OCI-LY3 (cell line): ENCODE results near the gene HSPA9.

Source experiments
- H2AFZ ChIP-seq: fragments of 200-600, 300-600 bp; shearing (Covaris generic); 2 replicates; pipeline ENCODE4 v1.6.0; 2014; ENCODE audit warnings: antibody characterized with exemption, low read depth, low read length
- H3K27ac ChIP-seq: fragments of 200-600, 300-600 bp; sonication (generic); 2 replicates; pipeline ENCODE4 v1.5.1; 2014; ENCODE audit warnings: mild to moderate bottlenecking, low read length, moderate library complexity, mixed read lengths
- H3K27me3 ChIP-seq: fragments of 200-600, 300-600 bp; sonication (generic); 2 replicates; pipeline ENCODE4 v1.6.1; 2014; ENCODE audit warnings: low read depth, low read length, mixed read lengths
- H3K36me3 ChIP-seq: fragments of 200-600, 300-600 bp; sonication (generic); replicated peaks from 2 replicates; pipeline ENCODE3; 2014; ENCODE audit warnings: low read depth, low read length, mixed read lengths
- H3K4me1 ChIP-seq: fragments of 300-600, 200-600 bp; sonication (generic); 2 replicates; pipeline ENCODE4 v1.6.1; 2014; ENCODE audit warnings: low read length, mixed read lengths
- H3K4me2 ChIP-seq: fragments of 200-600, 300-600 bp; sonication (generic); 2 replicates; pipeline ENCODE4 v1.6.1; 2014; ENCODE audit warnings: low read length, mixed read lengths
- H3K4me3 ChIP-seq: fragments of 300-600, 200-600 bp; sonication (generic); 2 replicates; pipeline ENCODE4 v1.5.1; 2014; ENCODE audit warnings: antibody characterized with exemption, mild to moderate bottlenecking, low read length, moderate library complexity
- H3K79me2 ChIP-seq: fragments of 300-600, 200-600 bp; shearing (Covaris generic); 2 replicates; pipeline ENCODE4 v1.6.1; 2014; ENCODE audit warnings: mild to moderate bottlenecking, low read length, mixed read lengths
- H3K9ac ChIP-seq: fragments of 300-600, 200-600 bp; shearing (Covaris generic); 2 replicates; pipeline ENCODE4 v1.6.0; 2014; ENCODE audit warnings: mild to moderate bottlenecking, low read length, moderate library complexity
- H3K9me3 ChIP-seq: fragments of 200-600, 300-600 bp; shearing (Covaris generic); 2 replicates; pipeline ENCODE4 v1.6.1; 2014; ENCODE audit warnings: low read length, mixed read lengths; ENCODE audit not compliant: insufficient read depth
- H4K20me1 ChIP-seq: fragments of 200-600, 300-600 bp; sonication (generic); 2 replicates; pipeline ENCODE4 v1.6.1; 2016; ENCODE audit warnings: low read length, mixed read lengths; ENCODE audit not compliant: insufficient read depth
- EZH2phosphoT487 ChIP-seq: fragments of 200-600 bp; shearing (Covaris generic); IDR thresholded peaks from 2 replicates; pipeline ENCODE4 v1.6.1; 2018; ENCODE audit warnings: antibody characterized with exemption, mixed run types, low read depth
- TF ChIP-seq, protein P1 (sequence below): fragments of 200-600, 300-600 bp; sonication (generic); IDR thresholded peaks from 2 replicates; pipeline ENCODE4 v1.5.1; 2014; ENCODE audit warnings: antibody characterized with exemption, low read length, low read depth

HSPA9 gene

DNA sequence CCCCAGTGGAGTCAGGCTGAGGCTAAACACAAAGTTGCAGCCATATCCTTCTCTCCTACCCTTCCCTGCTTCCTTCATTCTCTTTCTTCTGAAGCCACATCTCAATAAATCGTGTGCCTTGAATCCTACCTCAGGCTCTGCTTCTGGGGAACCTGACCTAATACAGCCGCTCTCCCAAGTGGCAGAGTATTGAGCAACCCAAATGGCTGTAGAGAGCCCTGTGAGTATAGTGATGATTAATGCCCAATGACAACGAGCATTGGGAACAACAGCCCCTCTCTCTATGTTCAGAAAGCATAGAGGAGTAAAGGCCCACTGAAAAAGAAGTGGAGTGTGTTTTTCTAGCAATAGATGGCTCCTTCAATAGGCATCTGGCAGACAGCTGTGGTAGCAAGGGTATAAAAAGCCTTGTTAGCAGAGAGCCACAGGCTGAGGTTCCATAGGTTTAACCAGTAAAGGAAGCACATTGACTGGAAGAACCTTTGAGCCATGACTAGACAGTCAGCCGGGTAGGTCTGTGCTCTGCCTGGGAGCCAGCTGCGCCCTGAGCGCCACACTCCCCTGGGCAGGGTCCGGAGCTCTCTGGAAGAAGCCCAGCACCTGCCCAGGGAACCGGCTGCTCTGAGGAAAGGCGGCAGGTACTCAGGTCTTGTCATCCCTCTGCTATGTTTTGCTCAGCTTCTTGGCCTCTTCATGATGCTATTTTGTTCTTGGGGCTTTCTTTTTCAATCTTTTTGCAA, 22.6 kb upstream of the HSPA9 start:
- H3K36me3 ChIP-seq = no peaks in the 10 kb centered on the region
- no peaks in the 10 kb centered on the region for H3K9me3 ChIP-seq
- H3K4me1 ChIP-seq = peaks cover 10% of the 10 kb centered on the region
- H4K20me1 ChIP-seq = no peaks in the 10 kb centered on the region
- H3K27ac ChIP-seq = no peak overlapping the region
- H3K79me2 ChIP-seq = no peaks in the 10 kb centered on the region
- H2AFZ ChIP-seq = no peak overlapping the region
- no peaks in the 10 kb centered on the region for H3K27me3 ChIP-seq
- TF ChIP-seq, protein P1, sequence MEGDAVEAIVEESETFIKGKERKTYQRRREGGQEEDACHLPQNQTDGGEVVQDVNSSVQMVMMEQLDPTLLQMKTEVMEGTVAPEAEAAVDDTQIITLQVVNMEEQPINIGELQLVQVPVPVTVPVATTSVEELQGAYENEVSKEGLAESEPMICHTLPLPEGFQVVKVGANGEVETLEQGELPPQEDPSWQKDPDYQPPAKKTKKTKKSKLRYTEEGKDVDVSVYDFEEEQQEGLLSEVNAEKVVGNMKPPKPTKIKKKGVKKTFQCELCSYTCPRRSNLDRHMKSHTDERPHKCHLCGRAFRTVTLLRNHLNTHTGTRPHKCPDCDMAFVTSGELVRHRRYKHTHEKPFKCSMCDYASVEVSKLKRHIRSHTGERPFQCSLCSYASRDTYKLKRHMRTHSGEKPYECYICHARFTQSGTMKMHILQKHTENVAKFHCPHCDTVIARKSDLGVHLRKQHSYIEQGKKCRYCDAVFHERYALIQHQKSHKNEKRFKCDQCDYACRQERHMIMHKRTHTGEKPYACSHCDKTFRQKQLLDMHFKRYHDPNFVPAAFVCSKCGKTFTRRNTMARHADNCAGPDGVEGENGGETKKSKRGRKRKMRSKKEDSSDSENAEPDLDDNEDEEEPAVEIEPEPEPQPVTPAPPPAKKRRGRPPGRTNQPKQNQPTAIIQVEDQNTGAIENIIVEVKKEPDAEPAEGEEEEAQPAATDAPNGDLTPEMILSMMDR = no peak
- TF ChIP-seq EZH2phosphoT487 = no peak
- H3K4me2 ChIP-seq = no peak overlapping the region
- no peak overlapping the region for H3K9ac ChIP-seq
- H3K4me3 ChIP-seq = no peak overlapping the region

DNA sequence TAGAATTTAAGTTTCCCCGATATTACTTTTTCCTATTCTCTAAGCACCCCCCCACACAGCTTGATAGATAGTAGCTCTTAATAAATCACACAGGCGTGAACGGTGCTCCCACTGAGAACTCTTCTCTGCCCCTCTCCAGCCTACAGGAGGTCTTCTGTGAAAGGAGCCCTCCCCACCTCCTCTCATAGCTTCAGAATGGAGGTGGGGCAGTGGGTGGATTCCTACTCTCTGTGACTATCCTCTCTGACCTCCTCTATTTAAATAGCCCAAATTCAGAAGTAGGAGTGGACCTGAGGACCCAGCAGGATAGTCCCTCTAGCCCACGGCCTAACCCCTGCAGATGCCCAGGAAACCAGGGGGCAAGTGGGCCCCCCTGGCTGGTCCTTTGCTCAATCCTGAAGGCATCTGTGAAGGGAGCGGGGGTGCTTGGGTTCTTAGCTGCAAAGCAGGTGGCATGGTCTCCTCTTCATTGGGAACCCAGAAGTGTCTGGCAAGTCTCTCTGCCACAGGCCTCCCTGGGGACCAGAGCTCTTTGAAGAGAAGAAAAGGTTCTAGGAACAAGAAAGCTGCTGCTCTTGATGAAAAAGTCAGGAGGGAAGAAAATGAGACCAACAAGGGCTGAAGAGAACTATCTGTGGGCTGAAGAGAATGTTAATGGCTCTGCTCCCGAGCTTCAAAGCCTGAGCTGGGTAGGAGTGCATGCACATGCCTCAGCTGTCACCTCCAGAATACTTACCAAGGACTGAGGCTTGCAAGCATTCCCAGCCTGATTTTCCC, 21.1 kb upstream of the HSPA9 start:
- Histone ChIP-seq H3K27ac (no peak overlapping the region), H3K4me2 (no peak overlapping the region), H3K79me2 (no peaks in the 10 kb centered on the region), H3K4me1 (peaks cover 7% of the 10 kb centered on the region; the same call in 1 of the 2 replicates), H3K36me3 (no peaks in the 10 kb centered on the region), H4K20me1 (no peaks in the 10 kb centered on the region), H3K27me3 (no peaks in the 10 kb centered on the region), H3K9ac (no peak overlapping the region), H3K9me3 (no peaks in the 10 kb centered on the region), H3K4me3 (no peak overlapping the region), H2AFZ (no peak overlapping the region)
- TF ChIP-seq, protein P1 = no peak
- no peak for TF ChIP-seq EZH2phosphoT487

DNA sequence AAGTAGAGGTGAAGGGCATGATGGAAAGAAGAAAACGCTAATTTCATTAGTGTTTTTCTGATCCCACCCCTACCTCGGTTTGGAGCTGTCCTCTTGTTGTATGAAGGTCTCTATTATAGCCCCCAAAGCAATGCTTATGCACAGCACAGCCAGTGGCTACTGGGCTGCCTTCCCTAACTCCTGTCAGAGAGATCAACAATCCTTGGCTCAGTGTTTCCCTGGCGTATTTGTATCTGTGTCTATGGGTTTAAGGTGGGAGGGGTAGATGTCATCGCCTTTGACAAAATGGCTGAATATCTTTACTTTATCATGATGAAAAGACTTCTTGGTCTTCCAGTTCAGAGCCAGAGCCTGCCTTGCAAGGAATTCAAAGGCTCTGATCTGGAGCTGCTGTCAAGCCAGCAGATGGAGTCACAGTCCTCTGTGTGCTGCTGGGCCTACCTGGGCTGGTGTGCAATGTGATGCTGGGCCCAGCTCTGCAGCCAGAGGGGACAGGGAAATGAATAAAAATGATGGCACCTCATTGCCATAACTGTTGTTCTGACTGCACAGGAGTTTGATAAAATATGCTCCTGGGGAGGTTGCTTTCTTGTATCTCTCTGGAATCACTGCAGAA, 20.1 kb upstream of the HSPA9 start:
- H3K79me2 ChIP-seq = no peaks in the 10 kb centered on the region
- no peaks in the 10 kb centered on the region for H3K9me3 ChIP-seq
- H3K4me2 ChIP-seq = no peak overlapping the region
- no peaks in the 10 kb centered on the region for H4K20me1 ChIP-seq
- no peaks in the 10 kb centered on the region for H3K27me3 ChIP-seq
- no peak for TF ChIP-seq EZH2phosphoT487
- TF ChIP-seq, protein P1 = peak; percentile 46
- no peak overlapping the region for H2AFZ ChIP-seq
- no peak overlapping the region for H3K4me3 ChIP-seq
- H3K4me1 ChIP-seq = peaks cover 7% of the 10 kb centered on the region; the same call in 1 of the 2 replicates
- no peak overlapping the region for H3K27ac ChIP-seq
- H3K9ac ChIP-seq = no peak overlapping the region
- no peaks in the 10 kb centered on the region for H3K36me3 ChIP-seq
